Skin epidermis (tissue), 12 donors: ENCODE measurements around the gene C19orf73.

Experiments
- H3K27ac ChIP-seq, 21 experiments: fragments of 200-600 bp; sonication (generic) in 11 of 21; one replicate each; pipeline ENCODE4 v1.5.0; 2020; ENCODE audit warnings: mild to moderate bottlenecking in 3 of 21, inconsistent platforms in 2 of 21, moderate library complexity in 2 of 21
- H3K4me3 ChIP-seq, 7 experiments: fragments of 200-600 bp; sonication (generic) in 2 of 7; one replicate each; pipeline ENCODE4 v1.5.0; 2020; ENCODE audit warnings: inconsistent platforms in 2 of 7, mild to moderate bottlenecking in 2 of 7, moderate library complexity in 1 of 7

The C19orf73 gene

DNA sequence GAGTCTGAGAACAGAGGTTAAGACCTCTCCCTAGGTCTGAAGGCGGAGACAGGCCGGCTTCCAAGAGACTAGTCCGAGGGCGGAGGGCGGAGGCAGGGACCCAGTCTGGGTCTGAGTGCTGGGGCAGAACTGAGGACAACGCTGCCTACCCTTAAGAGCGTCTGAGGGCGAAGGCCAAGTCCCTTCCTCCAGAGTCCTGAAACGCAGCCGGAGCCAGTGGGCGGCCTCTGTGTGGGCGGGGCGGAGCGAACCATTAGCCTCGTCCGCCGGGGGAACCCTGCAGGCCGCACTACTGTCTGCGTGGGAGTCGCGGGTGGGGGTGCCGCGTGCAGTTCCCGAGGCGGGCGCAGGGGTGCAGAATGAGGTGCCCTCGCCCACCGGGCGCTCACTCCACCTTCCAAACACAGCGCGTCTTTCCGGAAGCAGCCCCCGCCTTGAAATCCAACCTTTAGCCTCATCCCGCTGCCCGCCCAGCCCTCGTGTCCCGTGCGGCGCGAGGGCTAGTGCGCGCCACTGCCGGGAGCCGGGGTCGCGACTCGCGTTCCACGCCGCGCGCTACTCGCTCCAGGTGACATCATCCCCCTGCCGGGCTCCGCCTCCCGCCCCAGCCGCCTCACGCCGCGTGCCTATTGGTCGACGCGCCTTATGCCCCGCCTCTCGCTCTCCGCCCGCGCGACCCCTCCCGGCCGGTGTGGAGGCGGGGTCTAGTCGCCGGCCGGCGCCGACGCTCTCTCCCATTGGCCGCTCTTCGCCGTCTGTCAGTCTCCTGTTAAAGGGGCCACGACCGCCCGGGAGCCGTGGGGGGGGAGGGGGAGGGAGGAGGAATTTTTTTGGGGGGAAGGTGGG lies at the start of gene C19orf73:
Gene C19orf73, minus strand, starts transcription at position 579 of the 846 bp plus-strand sequence. Its CDS starts 121 bp downstream, at position 458.
- peak within 1 kb of the TSS; percentile 48 to 69 (median 57) for H3K4me3 ChIP-seq
- peak within 1 kb of the TSS; percentile 3 to 97 (median 89) for H3K27ac ChIP-seq

- Histone ChIP-seq H3K4me3 (no peak overlapping the region), H3K27ac (no peak overlapping the region)
Measured at GRCh38 chr19:49168421-49168820, 49.5 kb upstream of the C19orf73 start.

DNA sequence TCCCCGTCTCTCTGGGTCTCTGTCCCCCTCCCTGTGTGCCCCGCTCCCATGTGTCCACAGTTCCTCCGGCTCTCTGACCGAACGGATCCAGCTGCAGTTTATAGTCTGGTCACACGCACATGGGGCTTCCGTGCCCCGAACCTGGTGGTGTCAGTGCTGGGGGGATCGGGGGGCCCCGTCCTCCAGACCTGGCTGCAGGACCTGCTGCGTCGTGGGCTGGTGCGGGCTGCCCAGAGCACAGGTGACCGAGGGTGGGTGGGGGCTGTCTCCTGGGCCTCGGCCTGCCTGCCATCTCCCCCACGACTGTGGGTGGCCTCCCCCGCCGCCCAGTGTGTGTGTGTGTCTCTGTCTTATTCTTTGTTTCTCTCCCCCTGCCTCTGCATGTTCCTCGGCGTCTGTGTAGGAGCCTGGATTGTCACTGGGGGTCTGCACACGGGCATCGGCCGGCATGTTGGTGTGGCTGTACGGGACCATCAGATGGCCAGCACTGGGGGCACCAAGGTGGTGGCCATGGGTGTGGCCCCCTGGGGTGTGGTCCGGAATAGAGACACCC lies 49.0 kb upstream of the C19orf73 start:
- Histone ChIP-seq H3K27ac (no peak overlapping the region), H3K4me3 (no peak overlapping the region)

DNA sequence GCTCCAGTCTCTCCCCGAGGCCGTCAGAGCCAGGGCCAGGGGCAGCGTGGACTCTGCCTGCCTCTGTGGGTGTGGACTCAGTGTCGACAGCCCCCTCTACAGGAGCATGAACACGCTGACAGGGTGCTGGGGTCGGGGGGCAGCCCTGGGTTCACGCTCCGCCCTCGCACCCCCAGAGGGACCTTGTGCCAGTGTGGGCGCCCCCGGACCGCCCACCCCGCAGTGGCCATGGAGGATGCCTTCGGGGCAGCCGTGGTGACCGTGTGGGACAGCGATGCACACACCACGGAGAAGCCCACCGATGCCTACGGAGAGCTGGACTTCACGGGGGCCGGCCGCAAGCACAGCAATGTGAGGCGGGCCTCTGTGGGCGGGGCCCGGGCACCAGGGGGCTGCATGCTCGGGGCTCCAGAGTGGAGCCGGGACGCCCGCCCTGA lies 46.9 kb upstream of the C19orf73 start:
- Histone ChIP-seq H3K4me3 (no peak overlapping the region), H3K27ac (peak overlapping the region in 8 of 21 experiments; percentile 10 to 66 (median 42))

DNA sequence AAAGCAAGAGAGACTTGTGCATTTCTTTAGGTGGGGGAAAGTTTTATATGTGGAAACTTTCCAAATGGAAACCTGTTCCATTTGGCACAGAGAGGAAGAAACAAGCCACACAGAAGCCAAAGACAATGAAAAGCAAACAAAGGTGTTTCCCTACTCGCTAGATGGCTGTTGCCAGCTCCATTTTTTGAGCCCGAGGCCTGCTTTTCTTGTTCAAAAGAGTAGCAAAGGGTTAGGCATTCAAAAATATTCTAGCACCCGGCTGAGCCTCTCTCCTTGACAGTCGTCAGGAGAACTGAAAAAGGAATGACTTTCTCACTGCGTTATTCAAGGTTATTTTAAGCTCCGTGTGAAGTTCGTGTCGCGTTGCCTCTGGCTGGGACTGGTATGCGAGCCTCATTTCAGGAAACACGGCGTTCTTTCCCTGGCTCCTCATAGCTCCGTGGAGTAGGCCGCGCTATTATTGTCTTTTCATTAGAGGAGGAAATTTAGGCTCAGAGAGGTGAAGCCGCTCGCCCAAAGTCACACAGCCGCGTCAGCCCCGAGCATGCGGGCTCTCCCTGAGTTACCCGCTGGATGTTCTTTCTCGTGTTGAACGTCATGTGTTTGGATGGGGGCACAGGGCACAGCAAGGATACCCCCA lies 46.3 kb upstream of the C19orf73 start:
- H3K27ac ChIP-seq: peak overlapping the region in 8 of 21 experiments; percentile 10 to 66 (median 42)
- H3K4me3 ChIP-seq: no peak overlapping the region

DNA sequence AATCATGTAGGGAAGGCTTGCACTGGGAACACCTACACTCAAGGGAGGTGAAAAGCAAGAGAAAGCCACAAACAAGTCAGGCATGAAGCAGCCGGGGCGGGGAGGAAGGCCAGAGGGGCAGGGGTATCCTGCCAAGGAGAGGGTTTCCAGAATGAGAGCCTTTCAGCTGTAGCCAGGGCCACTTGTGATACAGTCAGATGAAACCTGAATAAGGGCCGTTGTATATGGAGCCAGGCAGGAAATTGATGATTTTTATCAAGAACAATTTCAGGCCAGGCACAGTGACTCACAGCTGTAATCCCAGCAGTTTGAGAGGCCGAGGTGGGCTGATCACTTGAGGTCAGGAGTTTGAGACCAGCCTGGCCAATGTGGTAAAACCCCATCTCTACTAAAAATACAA lies 43.0 kb upstream of the C19orf73 start:
- H3K27ac ChIP-seq: no peak overlapping the region
- H3K4me3 ChIP-seq: no peak overlapping the region

DNA sequence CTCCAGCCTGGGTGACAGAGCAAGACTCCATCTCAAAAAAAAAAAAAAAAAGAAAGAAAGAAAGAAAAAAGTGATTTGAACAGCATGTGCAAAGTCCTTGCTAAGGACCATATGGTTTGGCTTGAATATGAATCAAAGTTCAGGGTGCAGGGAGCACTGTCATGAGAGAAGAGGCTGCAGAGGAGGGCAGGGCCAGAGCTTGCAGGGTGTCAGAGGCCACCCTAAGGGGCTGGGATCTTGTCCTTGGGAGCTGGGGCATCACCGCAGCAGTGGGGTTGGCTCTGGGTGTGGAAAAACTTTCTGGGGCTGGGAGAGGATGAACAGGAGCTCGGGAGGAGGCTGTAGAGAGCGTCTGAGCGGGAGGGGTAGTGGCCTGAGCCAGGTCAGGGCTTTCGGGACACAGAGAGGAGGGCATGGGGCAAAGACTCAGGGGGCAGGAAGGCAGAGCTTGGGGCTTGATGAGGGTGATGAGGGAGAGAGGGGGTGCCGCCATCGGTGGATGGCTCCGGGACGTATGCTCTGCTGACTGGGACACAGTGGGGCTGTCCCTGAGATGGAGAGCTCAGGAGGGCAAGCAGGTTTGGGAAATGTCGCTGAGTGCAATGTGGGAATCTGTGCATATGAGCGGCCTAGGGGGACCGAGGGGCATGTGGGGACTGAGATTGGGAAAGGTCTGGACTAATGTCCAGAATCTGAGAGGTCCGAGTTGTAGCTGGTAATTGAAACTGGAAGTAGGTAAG lies 41.7 kb upstream of the C19orf73 start:
- Histone ChIP-seq H3K4me3 (no peak overlapping the region), H3K27ac (no peak overlapping the region)

DNA sequence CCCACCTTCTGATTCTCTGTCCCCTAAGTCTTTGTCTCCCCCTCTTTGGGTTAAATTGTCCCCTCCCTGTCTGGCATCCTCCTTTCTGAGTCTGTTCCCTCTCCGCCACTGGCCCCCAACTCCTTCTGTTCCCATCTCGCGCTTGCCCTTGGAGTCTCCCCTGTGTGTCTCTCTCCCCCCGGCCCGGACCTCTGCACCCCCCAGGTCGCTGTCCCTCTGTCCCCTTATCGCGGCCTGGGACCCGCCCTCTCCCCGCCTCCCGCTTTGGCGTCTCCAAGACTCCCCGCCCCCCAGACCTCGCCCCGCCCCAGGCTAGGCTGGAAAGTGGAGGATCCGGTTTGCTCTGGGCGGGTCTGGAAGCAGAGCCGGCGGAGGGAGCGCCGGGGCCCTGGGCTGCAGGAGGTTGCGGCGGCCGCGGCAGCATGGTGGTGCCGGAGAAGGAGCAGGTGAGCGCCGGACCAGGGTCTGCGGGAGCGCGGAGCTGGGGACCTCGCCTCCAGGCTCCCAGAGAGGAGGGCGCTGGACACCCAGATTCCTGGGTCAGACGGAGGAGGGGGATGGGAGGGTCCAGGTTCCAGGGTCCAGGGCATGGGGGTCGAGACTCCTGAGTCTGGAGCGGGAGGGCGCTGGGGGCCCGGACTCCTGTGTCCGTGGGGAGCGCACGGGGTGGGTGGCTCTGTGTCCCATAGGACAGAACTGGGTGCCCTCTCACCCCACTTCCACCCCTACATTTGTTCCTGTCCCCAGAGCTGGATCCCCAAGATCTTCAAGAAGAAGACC lies 38.7 kb upstream of the C19orf73 start, which contains the start of gene TRPM4:
Gene TRPM4, plus strand, starts transcription at position 348 of the 780 bp plus-strand sequence. Its CDS starts 75 bp downstream, at position 423.
- peak within 1 kb of the TSS; percentile 43 to 90 (median 80) for H3K27ac ChIP-seq
- H3K4me3 ChIP-seq: peak within 1 kb of the TSS; percentile 48 to 88 (median 64)

DNA sequence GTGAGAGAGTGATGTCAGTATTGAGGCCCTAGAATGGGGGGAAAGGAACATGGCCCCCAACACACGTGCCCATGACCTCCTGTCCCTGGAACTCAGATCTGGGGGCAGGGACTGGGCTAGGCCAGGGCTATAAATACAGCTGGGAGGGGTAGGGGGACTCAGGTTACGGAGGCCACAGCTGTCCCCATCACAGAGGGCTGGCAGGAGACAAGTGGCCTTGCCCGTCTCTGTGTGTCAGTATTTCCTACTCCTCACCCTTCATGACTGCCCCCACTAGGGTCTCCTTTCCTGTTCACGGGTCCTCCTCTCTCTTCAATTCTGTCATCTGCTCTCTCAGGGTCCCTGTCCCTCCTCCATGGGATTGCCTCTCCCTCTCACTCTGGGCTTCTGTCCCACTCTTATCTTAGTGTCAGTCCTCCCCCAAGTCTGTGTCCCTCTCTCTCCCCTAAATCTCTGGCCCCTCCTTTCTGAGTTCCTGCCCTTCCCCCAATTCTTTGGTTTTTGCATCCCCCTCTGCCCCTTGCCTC lies 36.9 kb upstream of the C19orf73 start:
- H3K4me3 ChIP-seq: no peak overlapping the region
- no peak overlapping the region for H3K27ac ChIP-seq

DNA sequence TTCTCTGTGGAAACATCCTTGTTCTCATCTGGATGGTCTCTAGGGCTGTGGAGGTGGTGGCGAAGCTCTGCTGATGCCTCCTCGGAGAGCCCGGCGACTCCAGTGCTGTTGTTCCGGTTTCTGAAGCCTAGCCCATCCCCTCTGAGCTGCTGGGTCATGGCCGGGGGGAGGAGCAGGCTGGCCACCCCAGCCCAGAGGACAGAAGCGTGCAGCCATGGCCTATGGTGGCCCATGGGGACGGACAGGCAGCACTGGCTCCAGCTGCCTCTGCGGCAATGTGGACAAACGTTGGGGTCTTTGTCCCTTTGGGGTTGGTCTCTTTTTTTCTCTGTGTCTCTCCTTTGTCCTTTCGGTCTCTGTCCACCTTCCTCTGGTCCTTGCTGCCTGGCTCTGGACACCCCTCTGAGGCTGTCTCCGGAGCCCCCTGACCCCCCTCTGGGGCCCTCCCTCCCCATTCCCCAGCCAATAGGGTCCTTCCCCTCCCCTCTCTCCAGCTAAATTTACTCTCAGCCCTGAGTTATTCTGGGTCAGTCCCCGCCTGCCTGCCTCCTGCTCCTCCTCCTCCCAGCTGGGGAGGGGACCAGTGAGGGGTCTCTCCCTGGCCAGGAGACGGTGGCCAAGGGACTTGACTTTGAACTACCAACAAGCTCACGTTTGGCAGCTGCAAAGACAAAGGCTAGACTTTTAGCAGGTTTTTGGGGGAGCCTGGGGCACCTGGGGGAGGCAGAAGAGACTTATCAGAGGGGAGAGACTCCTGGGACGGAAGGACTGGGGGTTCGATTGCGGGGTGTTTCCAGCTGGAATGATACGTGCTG lies 36.3 kb upstream of the C19orf73 start, which contains the start of gene HRC:
Gene HRC, minus strand, starts transcription at position 392 of the 815 bp plus-strand sequence. Its CDS starts 159 bp downstream, at position 233.
- H3K27ac ChIP-seq: peak within 1 kb of the TSS in 1 of 21 experiments; percentile 16

DNA sequence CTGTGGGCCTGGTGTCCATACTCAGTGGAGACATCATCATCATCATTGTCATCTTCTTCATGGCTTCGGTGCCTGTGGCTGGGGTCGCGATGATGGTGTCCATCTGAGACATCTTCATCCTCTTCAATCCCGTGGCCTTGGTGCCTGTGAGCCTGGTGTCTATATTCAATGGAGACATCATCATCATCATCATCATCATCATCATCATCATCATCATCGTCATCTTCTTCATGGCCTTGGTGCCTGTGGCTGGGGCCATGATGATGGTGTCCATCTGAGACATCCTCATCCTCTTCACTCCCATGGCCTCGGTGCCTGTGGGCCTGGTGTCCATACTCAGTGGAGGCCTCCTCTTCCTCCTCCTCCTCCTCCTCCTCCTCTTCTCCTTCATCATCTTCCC lies 35.3 kb upstream of the C19orf73 start:
- H3K27ac ChIP-seq: no peak overlapping the region
- no peak overlapping the region for H3K4me3 ChIP-seq

More for the DNA sequence above, 36.3 kb upstream of the C19orf73 start, which contains the start of gene HRC:
- no peak within 1 kb of the TSS for H3K4me3 ChIP-seq

- H3K4me3 ChIP-seq: no peak overlapping the region
Measured at GRCh38 chr19:49153167-49153809, 34.3 kb upstream of the C19orf73 start.

GRCh38 chr19:49152119-49152550 lies 33.2 kb upstream of the C19orf73 start:
- Histone ChIP-seq H3K4me3 (no peak overlapping the region), H3K27ac (no peak overlapping the region)

More at GRCh38 chr19:49153167-49153809, 34.3 kb upstream of the C19orf73 start:
- H3K27ac ChIP-seq: no peak overlapping the region

GRCh38 chr19:49151267-49152118 lies 32.5 kb upstream of the C19orf73 start:
- H3K27ac ChIP-seq: peak overlapping the region in 6 of 21 experiments; percentile 67 to 86 (median 78)
- H3K4me3 ChIP-seq: peak overlapping the region in 6 of 7 experiments; percentile 46 to 78 (median 55)

GRCh38 chr19:49150944-49151243 lies 32.0 kb upstream of the C19orf73 start:
- peak overlapping the region in 19 of 21 experiments; percentile 24 to 86 (median 71) for H3K27ac ChIP-seq
- peak overlapping the region; percentile 44 to 78 (median 50) for H3K4me3 ChIP-seq
